Stimulated activated CD4-positive, alpha-beta T cell treated with anti-CD3 and anti-CD28 coated beads, TNF-alpha, amount 100 ng/mL, for 1 hour (primary cell): ENCODE results near the gene CHCHD1.
"Not testable (repeated sequence)": the region's sequence is repeated elsewhere in the genome, so short reads cannot be mapped to it uniquely, and the experiment has no call there.

Source experiments
- DNase-seq, 3 donors: peaks; one replicate each; pipeline ENCODE4 v3.0.0-alpha.2; 2020; ENCODE audit warnings: low read depth in 3 of 3, low spot score in 1 of 3

Gene CHCHD1

GRCh38 chr10:73768881-73769280, 13.0 kb upstream of the CHCHD1 start:
- DNase-seq: peak in 1 of 3 donors; percentile 50

GRCh38 chr10:73769396-73769795, 12.5 kb upstream of the CHCHD1 start:
- no peak for DNase-seq

GRCh38 chr10:73771722-73772280, 10.0 kb upstream of the CHCHD1 start:
- DNase-seq: peak; percentile 43 to 61 (median 60)

GRCh38 chr10:73772281-73773151, 9.3 kb upstream of the CHCHD1 start:
- DNase-seq: peak; percentile 49 to 60 (median 52)

GRCh38 chr10:73773152-73773879, 8.5 kb upstream of the CHCHD1 start:
- DNase-seq: peak in 1 of 3 donors; percentile 12

- DNase-seq: no peak
Observed at GRCh38 chr10:73774637-73775036, 7.2 kb upstream of the CHCHD1 start.

GRCh38 chr10:73779018-73779417, 2.8 kb upstream of the CHCHD1 start:
- DNase-seq: no peak

- DNase-seq: no peak
Observed at GRCh38 chr10:73779539-73780197, 2.2 kb upstream of the CHCHD1 start.

- no peak for DNase-seq
Observed at GRCh38 chr10:73780301-73780700, 1.5 kb upstream of the CHCHD1 start.

GRCh38 chr10:73780966-73781365, 882 bp upstream of the CHCHD1 start:
- no peak for DNase-seq

GRCh38 chr10:73781548-73781878, 335 bp upstream of the CHCHD1 start:
- no peak for DNase-seq

- no peak for DNase-seq
Observed at GRCh38 chr10:73782749-73783085, 869 bp downstream of the CHCHD1 start.

GRCh38 chr10:73785211-73785720, 3.4 kb downstream of the CHCHD1 start, which contains the start of gene ZSWIM8:
ZSWIM8 (plus strand) TSS chr10:73785606; CDS start chr10:73785879, 273 bp downstream.
- DNase-seq: peak; percentile 60 to 69 (median 65)

GRCh38 chr10:73785721-73786511, 4.1 kb downstream of the CHCHD1 start:
- no peak for DNase-seq

GRCh38 chr10:73786512-73786885, 4.7 kb downstream of the CHCHD1 start:
- DNase-seq: no peak

- DNase-seq: not testable (repeated sequence)
Observed at GRCh38 chr10:73787031-73787800, 5.4 kb downstream of the CHCHD1 start.

- no peak for DNase-seq
Observed at GRCh38 chr10:73788864-73789658, 7.2 kb downstream of the CHCHD1 start.

GRCh38 chr10:73789659-73790055, 7.8 kb downstream of the CHCHD1 start:
- no peak for DNase-seq
